ENCODE data around the gene TAAR1. TPM values are rescaled to one million over a fixed set of nuclear protein-coding genes. Genes with fewer than 3 reads are reported as not detected.
"Not testable (repeated sequence)": the region's sequence is repeated elsewhere in the genome, so short reads cannot be mapped to it uniquely, and the experiment has no call there.

The TAAR1 gene
- total RNA-seq, 4 donors from 2014 or later = not detected

DNA sequence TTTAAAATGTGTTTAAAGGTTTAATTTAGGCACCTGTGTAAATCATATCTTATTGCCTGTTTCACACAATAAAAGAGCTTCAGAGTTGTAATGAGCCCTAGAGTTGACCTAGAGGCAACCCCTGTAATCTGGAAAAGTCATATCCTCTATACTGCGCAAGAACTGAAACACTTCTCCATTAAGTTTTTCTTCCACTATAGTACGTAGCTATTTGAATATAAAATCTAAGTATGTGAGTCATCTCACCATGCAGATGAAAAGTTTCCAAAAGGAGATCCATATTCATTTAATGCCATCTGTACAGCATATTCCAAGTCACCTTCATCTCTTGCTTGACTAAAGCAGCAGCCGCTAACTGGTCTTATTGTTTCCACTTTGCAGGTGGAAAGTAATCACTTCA is 26.0 kb upstream of the TAAR1 start:
- Histone ChIP-seq H3K4me3 (no peak overlapping the region), H3K36me3 (no peaks in the 10 kb centered on the region), H3K9me3 (peaks cover 0 to 3% (median 0%) of the 10 kb centered on the region in 4 donors), H3K27me3 (no peaks in the 10 kb centered on the region), H3K27ac (no peak overlapping the region), H3K4me1 (no peaks in the 10 kb centered on the region)
- TF ChIP-seq EP300 (IDR thresholded peaks at IDR 0.05) = no peak
- no peak for TF ChIP-seq POLR2A (IDR thresholded peaks at IDR 0.05)
- TF ChIP-seq, protein P1, sequence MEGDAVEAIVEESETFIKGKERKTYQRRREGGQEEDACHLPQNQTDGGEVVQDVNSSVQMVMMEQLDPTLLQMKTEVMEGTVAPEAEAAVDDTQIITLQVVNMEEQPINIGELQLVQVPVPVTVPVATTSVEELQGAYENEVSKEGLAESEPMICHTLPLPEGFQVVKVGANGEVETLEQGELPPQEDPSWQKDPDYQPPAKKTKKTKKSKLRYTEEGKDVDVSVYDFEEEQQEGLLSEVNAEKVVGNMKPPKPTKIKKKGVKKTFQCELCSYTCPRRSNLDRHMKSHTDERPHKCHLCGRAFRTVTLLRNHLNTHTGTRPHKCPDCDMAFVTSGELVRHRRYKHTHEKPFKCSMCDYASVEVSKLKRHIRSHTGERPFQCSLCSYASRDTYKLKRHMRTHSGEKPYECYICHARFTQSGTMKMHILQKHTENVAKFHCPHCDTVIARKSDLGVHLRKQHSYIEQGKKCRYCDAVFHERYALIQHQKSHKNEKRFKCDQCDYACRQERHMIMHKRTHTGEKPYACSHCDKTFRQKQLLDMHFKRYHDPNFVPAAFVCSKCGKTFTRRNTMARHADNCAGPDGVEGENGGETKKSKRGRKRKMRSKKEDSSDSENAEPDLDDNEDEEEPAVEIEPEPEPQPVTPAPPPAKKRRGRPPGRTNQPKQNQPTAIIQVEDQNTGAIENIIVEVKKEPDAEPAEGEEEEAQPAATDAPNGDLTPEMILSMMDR (IDR thresholded peaks at IDR 0.05) = no peak
- WGBS, 2 donors = 64 to 67% methylated on average over 3 of the region's 3 CpGs
- no peak for DNase-seq (ENCODE audit: low spot score in 2 of 2)

DNA sequence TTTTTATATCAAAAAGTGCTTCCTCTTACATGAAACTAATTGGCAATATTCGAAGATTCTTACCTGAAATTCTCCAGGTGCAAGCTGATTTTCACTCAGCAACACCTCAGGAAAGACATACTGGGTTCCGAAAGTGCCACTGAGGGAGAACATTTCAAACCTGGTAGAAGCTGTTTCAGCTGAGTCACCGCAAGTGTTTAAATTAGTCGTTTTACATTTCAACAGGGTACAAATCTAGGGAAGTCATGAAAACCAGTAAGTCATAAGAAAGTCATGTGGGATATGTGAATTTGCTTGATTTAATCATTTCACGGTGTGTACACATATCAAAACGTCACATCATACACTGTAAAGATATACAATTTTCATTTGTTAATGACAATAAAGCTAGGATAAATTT is 25.3 kb upstream of the TAAR1 start:
- TF ChIP-seq EP300 (IDR thresholded peaks at IDR 0.05) (no peak), POLR2A (IDR thresholded peaks at IDR 0.05) (no peak)
- TF ChIP-seq, protein P1 (IDR thresholded peaks at IDR 0.05) = no peak
- 87 to 89% methylated on average over 6 of the region's 6 CpGs for WGBS, 2 donors
- peaks cover 0 to 3% (median 0%) of the 10 kb centered on the region in 4 donors for H3K9me3 ChIP-seq

GRCh38 chr6:132683543-132683942 is 24.6 kb upstream of the TAAR1 start:
- WGBS, 2 donors = 66 to 73% methylated on average over 6 of the region's 6 CpGs
- no peak for DNase-seq (ENCODE audit: low spot score in 2 of 2)
- Histone ChIP-seq H3K27ac (no peak overlapping the region), H3K4me3 (no peak overlapping the region), H3K9me3 (peaks cover 0 to 3% (median 0%) of the 10 kb centered on the region in 4 donors), H3K36me3 (no peaks in the 10 kb centered on the region), H3K4me1 (no peaks in the 10 kb centered on the region), H3K27me3 (no peaks in the 10 kb centered on the region)
- TF ChIP-seq POLR2A (IDR thresholded peaks at IDR 0.05) (no peak), EP300 (IDR thresholded peaks at IDR 0.05) (no peak)
- TF ChIP-seq, protein P1 (IDR thresholded peaks at IDR 0.05) = no peak

More for the DNA sequence above, 25.3 kb upstream of the TAAR1 start:
- Histone ChIP-seq H3K4me1 (no peaks in the 10 kb centered on the region), H3K27me3 (no peaks in the 10 kb centered on the region), H3K4me3 (no peak overlapping the region), H3K27ac (no peak overlapping the region), H3K36me3 (no peaks in the 10 kb centered on the region)
- no peak for DNase-seq (ENCODE audit: low spot score in 2 of 2)

DNA sequence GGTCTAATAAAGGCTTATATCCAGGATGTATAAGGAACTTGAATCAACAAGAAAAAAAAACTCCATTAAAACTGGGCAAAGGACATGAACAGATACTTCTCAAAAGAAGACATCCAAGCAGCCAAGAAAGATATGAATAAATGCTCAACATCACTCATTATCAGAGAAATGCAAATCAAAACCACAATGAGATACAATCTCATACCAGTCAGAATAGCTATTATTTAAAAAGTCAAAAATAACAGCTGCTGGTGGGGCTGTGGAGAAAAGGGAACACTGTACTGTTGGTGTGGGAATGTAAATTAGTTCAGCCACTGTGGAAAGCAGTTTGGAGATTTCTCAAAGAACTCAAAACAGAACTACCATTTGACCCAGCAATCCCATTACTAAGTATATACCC is 20.1 kb upstream of the TAAR1 start:
- not testable (repeated sequence) for H3K4me3 ChIP-seq; H3K9me3 ChIP-seq; H3K27me3 ChIP-seq; H3K4me1 ChIP-seq; DNase-seq (ENCODE audit: low spot score in 2 of 2); H3K36me3 ChIP-seq; H3K27ac ChIP-seq

- DNase-seq (ENCODE audit: low spot score in 2 of 2) = no peak
- H3K4me3 ChIP-seq = no peak overlapping the region
- no peak for TF ChIP-seq POLR2A (IDR thresholded peaks at IDR 0.05)
- TF ChIP-seq, protein P1 (IDR thresholded peaks at IDR 0.05) = no peak
- TF ChIP-seq EP300 (IDR thresholded peaks at IDR 0.05) = no peak
Observed at GRCh38 chr6:132675749-132676148, 16.8 kb upstream of the TAAR1 start.

GRCh38 chr6:132675002-132675401 is 16.0 kb upstream of the TAAR1 start:
- TF ChIP-seq, protein P1 (IDR thresholded peaks at IDR 0.05) = no peak
- TF ChIP-seq EP300 (IDR thresholded peaks at IDR 0.05) (no peak), POLR2A (IDR thresholded peaks at IDR 0.05) (no peak)
- no peaks in the 10 kb centered on the region for H3K9me3 ChIP-seq

More at GRCh38 chr6:132675749-132676148, 16.8 kb upstream of the TAAR1 start:
- H3K27me3 ChIP-seq = no peaks in the 10 kb centered on the region
- H3K36me3 ChIP-seq = no peaks in the 10 kb centered on the region
- H3K4me1 ChIP-seq = no peaks in the 10 kb centered on the region
- no peak overlapping the region for H3K27ac ChIP-seq
- H3K9me3 ChIP-seq = no peaks in the 10 kb centered on the region

More at GRCh38 chr6:132675002-132675401, 16.0 kb upstream of the TAAR1 start:
- DNase-seq (ENCODE audit: low spot score in 2 of 2) = no peak
- H3K4me3 ChIP-seq = no peak overlapping the region
- 84 to 86% methylated on average over 3 of the region's 3 CpGs for WGBS, 2 donors
- no peaks in the 10 kb centered on the region for H3K27me3 ChIP-seq
- no peaks in the 10 kb centered on the region for H3K36me3 ChIP-seq
- H3K4me1 ChIP-seq = no peaks in the 10 kb centered on the region
- H3K27ac ChIP-seq = no peak overlapping the region

Data from tibial nerve (tissue), 4 donors.